Mesendoderm (in vitro differentiated cells): Measurements from ENCODE around the gene AFF4. TPM values are rescaled to one million over a fixed set of nuclear protein-coding genes. Genes with fewer than 3 reads are reported as not detected.

Experiments
- DNase-seq: peaks from one replicate; pipeline ENCODE4 v3.0.0; 2013
- H2AK5ac ChIP-seq: 2 replicates; pipeline ENCODE4 v1.6.1; 2013; ENCODE audit warnings: low read length, inconsistent platforms
- H2BK120ac ChIP-seq: 2 replicates; pipeline ENCODE4 v1.6.1; 2013; ENCODE audit warnings: low read depth, mild to moderate bottlenecking, low read length, moderate library complexity, mixed read lengths
- H2BK15ac ChIP-seq: replicated peaks from 2 replicates; pipeline ENCODE4 v1.6.1; 2013; ENCODE audit warnings: low read depth, mild to moderate bottlenecking, moderate library complexity
- H2BK5ac ChIP-seq: 2 replicates; pipeline ENCODE4 v1.6.1; 2013; ENCODE audit warnings: low read length, inconsistent platforms
- H3K18ac ChIP-seq: 2 replicates; pipeline ENCODE4 v1.6.1; 2013; ENCODE audit warnings: mild to moderate bottlenecking, low read length, mixed read lengths
- H3K23ac ChIP-seq: one replicate; pipeline ENCODE4 v1.6.1; 2013; ENCODE audit warnings: low read length
- H3K27ac ChIP-seq: 2 replicates; pipeline ENCODE4 v1.5.1; 2013; ENCODE audit warnings: low read depth, mild to moderate bottlenecking, inconsistent platforms, low read length, moderate library complexity
- H3K27me3 ChIP-seq: 2 replicates; pipeline ENCODE4 v1.6.1; 2013; ENCODE audit warnings: low read length, control low read depth, mild to moderate bottlenecking, inconsistent platforms; ENCODE audit not compliant: insufficient read depth, poor library complexity
- H3K36me3 ChIP-seq: 2 replicates; pipeline ENCODE4 v1.6.1; 2013; ENCODE audit warnings: low read length, inconsistent platforms; ENCODE audit not compliant: control insufficient read depth, insufficient read depth
- H3K4ac ChIP-seq: one replicate; pipeline ENCODE4 v1.6.1; 2013; ENCODE audit warnings: low read depth, mild to moderate bottlenecking, low read length, moderate library complexity
- H3K4me1 ChIP-seq: 2 replicates; pipeline ENCODE4 v1.6.1; 2013; ENCODE audit warnings: low read depth, low read length, inconsistent platforms; ENCODE audit not compliant: control insufficient read depth
- H3K4me2 ChIP-seq: 2 replicates; pipeline ENCODE4 v1.6.1; 2013; ENCODE audit warnings: low read length
- H3K4me3 ChIP-seq: 2 replicates; pipeline ENCODE4 v1.5.1; 2013; ENCODE audit warnings: mild to moderate bottlenecking, low read length
- H3K56ac ChIP-seq: one replicate; pipeline ENCODE4 v1.6.1; 2013; ENCODE audit warnings: low read length
- H3K79me1 ChIP-seq: 2 replicates; pipeline ENCODE4 v1.6.1; 2013; ENCODE audit warnings: low read length, inconsistent platforms
- H3K79me2 ChIP-seq: 2 replicates; pipeline ENCODE4 v1.6.1; 2013; ENCODE audit warnings: mild to moderate bottlenecking, low read length; ENCODE audit not compliant: control insufficient read depth, insufficient read depth
- H3K9ac ChIP-seq: 2 replicates; pipeline ENCODE4 v1.6.1; 2013; ENCODE audit warnings: low read length, inconsistent platforms
- H4K5ac ChIP-seq: one replicate; pipeline ENCODE4 v1.6.1; 2013; ENCODE audit warnings: low read length
- H4K8ac ChIP-seq: one replicate; pipeline ENCODE4 v1.6.1; 2013; ENCODE audit warnings: low read depth, mild to moderate bottlenecking, control low read depth, low read length, moderate library complexity
- WGBS: extraction: QIAGEN DNeasy Blood & Tissue Kit; methylation state at CpG from one replicate; pipeline ENCODE4 v1.1.7; 2013; ENCODE audit warnings: low lambda C conversion rate, missing lambda C conversion rate; ENCODE audit not compliant: insufficient coverage; ENCODE audit errors: extremely low coverage; 5-methylcytosine and 5-hydroxymethylcytosine counted together
- small RNA-seq: library from polyadenylated mRNA; stranded (forward); fragments of <200 nt; extraction: miRNeasy Mini kit (QIAGEN cat#:217004); gene quantifications from one replicate; pipeline ENCODE3, GENCODE V24; 2013; ENCODE audit not compliant: insufficient read depth

The AFF4 gene

GRCh38 chr5:132828846-132829494, 134.5 kb downstream of the AFF4 start:
- Histone ChIP-seq H3K36me3 (no peaks in the 10 kb centered on the region), H2AK5ac (no peak overlapping the region), H3K4ac (no peak overlapping the region), H3K4me1 (peaks cover 1% of the 10 kb centered on the region), H3K18ac (no peak overlapping the region), H3K56ac (no peak overlapping the region), H2BK15ac (no peak overlapping the region), H3K79me2 (no peaks in the 10 kb centered on the region), H3K23ac (no peak overlapping the region), H3K4me2 (no peak overlapping the region), H3K9ac (no peak overlapping the region), H3K27ac (no peak overlapping the region), H4K5ac (no peak overlapping the region), H2BK120ac (no peak overlapping the region), H3K4me3 (no peak overlapping the region), H3K79me1 (no peaks in the 10 kb centered on the region), H4K8ac (no peak overlapping the region), H3K27me3 (peaks cover 17% of the 10 kb centered on the region), H2BK5ac (no peak overlapping the region)
- DNase-seq = no peak
- no CpG with 5 or more reads among the region's 4 CpGs for WGBS

- peaks cover 1% of the 10 kb centered on the region for H3K4me1 ChIP-seq
- no peak overlapping the region for H4K8ac ChIP-seq
- no peak overlapping the region for H3K9ac ChIP-seq
- H3K18ac ChIP-seq = no peak overlapping the region
- H2BK15ac ChIP-seq = no peak overlapping the region
- H3K56ac ChIP-seq = no peak overlapping the region
- no peak overlapping the region for H3K4me3 ChIP-seq
- WGBS = no CpG with 5 or more reads among the region's 4 CpGs
- no peaks in the 10 kb centered on the region for H3K79me1 ChIP-seq
- no peak overlapping the region for H3K4me2 ChIP-seq
- no peak overlapping the region for H2AK5ac ChIP-seq
- no peaks in the 10 kb centered on the region for H3K79me2 ChIP-seq
- no peak overlapping the region for H4K5ac ChIP-seq
- H3K4ac ChIP-seq = no peak overlapping the region
- no peak for DNase-seq
- peak overlapping the region; percentile 3 for H3K23ac ChIP-seq
- no peak overlapping the region for H2BK120ac ChIP-seq
- H3K27ac ChIP-seq = no peak overlapping the region
- no peak overlapping the region for H2BK5ac ChIP-seq
- H3K36me3 ChIP-seq = no peaks in the 10 kb centered on the region
- H3K27me3 ChIP-seq = peaks cover 17% of the 10 kb centered on the region
Measured at GRCh38 chr5:132827943-132828673, 135.3 kb downstream of the AFF4 start.

- peak overlapping the region; percentile 89 for H3K56ac ChIP-seq
- no peak overlapping the region for H4K8ac ChIP-seq
- WGBS = no CpG with 5 or more reads among the region's 6 CpGs
- no peak overlapping the region for H3K27ac ChIP-seq
- H3K4me3 ChIP-seq = no peak overlapping the region
- no peaks in the 10 kb centered on the region for H3K79me1 ChIP-seq
- H2BK5ac ChIP-seq = no peak overlapping the region
- no peak overlapping the region for H2AK5ac ChIP-seq
- no peak overlapping the region for H2BK15ac ChIP-seq
- no peak overlapping the region for H3K18ac ChIP-seq
- no peaks in the 10 kb centered on the region for H3K79me2 ChIP-seq
- H2BK120ac ChIP-seq = no peak overlapping the region
- H3K9ac ChIP-seq = peak overlapping the region; percentile 69
- H3K4me2 ChIP-seq = no peak overlapping the region
- H3K36me3 ChIP-seq = no peaks in the 10 kb centered on the region
- peaks cover 1% of the 10 kb centered on the region for H3K4me1 ChIP-seq
- peaks cover 17% of the 10 kb centered on the region for H3K27me3 ChIP-seq
- peak overlapping the region; percentile 59 for H3K23ac ChIP-seq
- no peak overlapping the region for H3K4ac ChIP-seq
- no peak for DNase-seq
- H4K5ac ChIP-seq = no peak overlapping the region
Measured at GRCh38 chr5:132826424-132827082, 136.9 kb downstream of the AFF4 start.

- Histone ChIP-seq H3K79me1 (no peaks in the 10 kb centered on the region), H3K9ac (peak overlapping the region; percentile 69), H3K27ac (no peak overlapping the region), H3K4me3 (peak overlapping the region; percentile 22), H3K36me3 (no peaks in the 10 kb centered on the region), H2BK15ac (no peak overlapping the region), H2BK120ac (no peak overlapping the region), H3K4ac (no peak overlapping the region), H3K56ac (peak overlapping the region; percentile 89), H2BK5ac (no peak overlapping the region), H3K4me1 (peaks cover 1% of the 10 kb centered on the region), H3K18ac (peak overlapping the region; percentile 3), H4K5ac (no peak overlapping the region), H3K23ac (peak overlapping the region; percentile 59), H4K8ac (no peak overlapping the region), H3K79me2 (no peaks in the 10 kb centered on the region), H3K4me2 (peak overlapping the region; percentile 71), H3K27me3 (peaks cover 17% of the 10 kb centered on the region), H2AK5ac (no peak overlapping the region)
- WGBS = no CpG with 5 or more reads among the region's 43 CpGs
- DNase-seq = peak; percentile 50
Measured at GRCh38 chr5:132825834-132826391, 137.5 kb downstream of the AFF4 start.

Small RNAs within 50 kb of the gene (small RNA-seq; reads per million reads assigned to genes)
- gene AC113410.1 = not detected
- gene ATP6V0E1P1 = not detected
- gene RF00019 = not detected
- not detected for gene RNA5SP192
